Measurements from ENCODE around the gene SEMA3B.

- TF ChIP-seq CTCF (IDR thresholded peaks at IDR 0.05) (no peak), POLR2A (IDR thresholded peaks at IDR 0.05) (peak in 2 of 3 donors; percentile 59 to 64)
These were observed 51.9 kb downstream of the SEMA3B start for GRCh38 chr3:50320853-50321335.
